Measurements from ENCODE around the gene WDR83. TPM values are rescaled to one million over a fixed set of nuclear protein-coding genes. Genes with fewer than 3 reads are reported as not detected.
"Not testable (repeated sequence)": the region's sequence is repeated elsewhere in the genome, so short reads cannot be mapped to it uniquely, and the experiment has no call there.

Gene WDR83
- total RNA-seq, 1 donor from 2014 or later: 11.0 TPM

DNA sequence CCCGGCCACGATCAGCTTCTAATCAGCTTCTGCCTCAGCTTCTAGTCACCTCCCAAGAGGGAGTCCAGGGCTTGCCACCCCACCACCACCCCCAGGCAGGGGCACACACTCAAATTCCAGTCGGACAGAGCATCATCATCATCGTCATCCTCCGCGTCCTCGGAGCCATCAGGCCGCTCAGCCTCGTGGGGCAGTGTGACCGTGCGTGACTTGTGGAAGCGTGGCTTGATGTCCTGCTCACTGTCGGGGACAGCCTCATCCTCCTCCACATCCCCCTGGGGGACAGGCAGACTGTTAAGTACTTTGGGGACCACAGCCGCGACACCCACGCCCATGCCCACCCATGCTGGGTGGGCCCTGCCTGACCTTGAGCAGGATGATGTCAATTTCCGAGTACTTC, 44.6 kb downstream of the WDR83 start:
- Mint-ChIP-seq H3K9me3 (no peaks in the 10 kb centered on the region), H3K4me1 (no peaks in the 10 kb centered on the region), H3K27ac (no peak overlapping the region), H3K36me3 (peaks cover 33% of the 10 kb centered on the region), H3K27me3 (ENCODE audit: insufficient read depth, low read depth) (no peaks in the 10 kb centered on the region), H3K4me3 (peak overlapping the region; percentile 21)
- no peak overlapping the region for H3K9ac ChIP-seq
- H3K36me3 ChIP-seq: peaks cover 4% of the 10 kb centered on the region
- H3K79me2 ChIP-seq (ENCODE audit: low read depth): peaks cover 6% of the 10 kb centered on the region
- peaks cover 4% of the 10 kb centered on the region for H4K20me1 ChIP-seq (ENCODE audit: low read depth)
- no peak overlapping the region for H3K4me2 ChIP-seq
- H3K9me3 ChIP-seq (ENCODE audit: low read depth): no peaks in the 10 kb centered on the region
- DNase-seq (ENCODE audit: low spot score): no peak
- no peak overlapping the region for H3K27ac ChIP-seq
- TF ChIP-seq EZH2phosphoT487 (IDR thresholded peaks at IDR 0.05): no peak
- TF ChIP-seq, protein P1, sequence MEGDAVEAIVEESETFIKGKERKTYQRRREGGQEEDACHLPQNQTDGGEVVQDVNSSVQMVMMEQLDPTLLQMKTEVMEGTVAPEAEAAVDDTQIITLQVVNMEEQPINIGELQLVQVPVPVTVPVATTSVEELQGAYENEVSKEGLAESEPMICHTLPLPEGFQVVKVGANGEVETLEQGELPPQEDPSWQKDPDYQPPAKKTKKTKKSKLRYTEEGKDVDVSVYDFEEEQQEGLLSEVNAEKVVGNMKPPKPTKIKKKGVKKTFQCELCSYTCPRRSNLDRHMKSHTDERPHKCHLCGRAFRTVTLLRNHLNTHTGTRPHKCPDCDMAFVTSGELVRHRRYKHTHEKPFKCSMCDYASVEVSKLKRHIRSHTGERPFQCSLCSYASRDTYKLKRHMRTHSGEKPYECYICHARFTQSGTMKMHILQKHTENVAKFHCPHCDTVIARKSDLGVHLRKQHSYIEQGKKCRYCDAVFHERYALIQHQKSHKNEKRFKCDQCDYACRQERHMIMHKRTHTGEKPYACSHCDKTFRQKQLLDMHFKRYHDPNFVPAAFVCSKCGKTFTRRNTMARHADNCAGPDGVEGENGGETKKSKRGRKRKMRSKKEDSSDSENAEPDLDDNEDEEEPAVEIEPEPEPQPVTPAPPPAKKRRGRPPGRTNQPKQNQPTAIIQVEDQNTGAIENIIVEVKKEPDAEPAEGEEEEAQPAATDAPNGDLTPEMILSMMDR (IDR thresholded peaks at IDR 0.05): no peak
- no peak overlapping the region for H2AFZ ChIP-seq (replicated peaks)
- H3K4me3 ChIP-seq: no peak overlapping the region
- peaks cover 29% of the 10 kb centered on the region for H3F3A ChIP-seq (ENCODE audit: low read depth)
- no peaks in the 10 kb centered on the region for H3K27me3 ChIP-seq
- no peaks in the 10 kb centered on the region for H3K4me1 ChIP-seq

DNA sequence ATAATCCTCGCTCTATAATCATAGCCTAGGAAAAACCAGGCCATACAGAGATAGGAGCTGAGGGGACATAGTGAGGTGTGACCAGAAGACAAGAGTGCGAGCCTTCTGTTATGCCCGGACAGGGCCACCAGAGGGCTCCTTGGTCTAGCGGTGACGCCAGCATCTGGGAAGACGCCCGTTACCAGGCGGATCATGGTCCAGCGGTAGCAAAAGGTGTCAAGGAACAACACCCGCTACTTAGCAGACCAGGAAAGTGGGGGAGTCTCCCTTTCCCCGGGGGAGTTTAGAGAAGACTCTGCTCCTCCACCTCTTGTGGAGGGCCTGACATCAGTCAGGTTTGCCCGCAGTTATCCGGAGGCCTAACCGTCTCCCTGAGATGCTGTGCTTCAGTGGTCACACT, 45.5 kb downstream of the WDR83 start:
- peaks cover 36% of the 10 kb centered on the region for H3K36me3 Mint-ChIP-seq
- not testable (repeated sequence) for DNase-seq (ENCODE audit: low spot score)

DNA sequence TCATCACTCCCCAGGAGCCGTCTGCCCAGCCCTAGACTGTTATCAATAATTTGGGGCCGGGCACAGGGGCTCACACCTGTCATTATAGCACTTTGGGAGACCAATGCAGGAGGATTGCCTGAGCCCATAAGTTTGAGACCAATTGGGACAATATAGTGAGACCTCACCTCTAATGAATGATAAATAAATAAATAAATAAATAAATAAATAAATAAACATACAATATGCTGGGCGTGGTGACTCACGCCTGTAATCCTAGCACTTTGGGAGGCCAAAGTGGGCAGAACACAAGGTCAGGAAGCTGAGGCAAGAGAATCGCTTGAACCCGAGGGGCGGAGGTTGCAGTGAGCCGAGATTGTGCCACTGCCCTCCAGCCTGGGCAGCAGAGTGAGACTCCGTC, 46.7 kb downstream of the WDR83 start:
- H3K4me3 Mint-ChIP-seq, H3K27me3 ChIP-seq: not testable (repeated sequence)

More for the DNA sequence above, 45.5 kb downstream of the WDR83 start:
- H3K4me2 ChIP-seq; H3K9me3 ChIP-seq (ENCODE audit: low read depth); H4K20me1 ChIP-seq (ENCODE audit: low read depth); H3K4me3 ChIP-seq; H3K27ac Mint-ChIP-seq; H3K4me1 Mint-ChIP-seq; H3K27me3 Mint-ChIP-seq (ENCODE audit: insufficient read depth, low read depth); H3K4me3 Mint-ChIP-seq; H3K9me3 Mint-ChIP-seq; H3K9ac ChIP-seq; H3K4me1 ChIP-seq; H2AFZ ChIP-seq (replicated peaks); H3K27me3 ChIP-seq; H3K27ac ChIP-seq; H3K36me3 ChIP-seq: not testable (repeated sequence)
- TF ChIP-seq, protein P1 (IDR thresholded peaks at IDR 0.05): peak; percentile 44
- H3K79me2 ChIP-seq (ENCODE audit: low read depth): peaks cover 15% of the 10 kb centered on the region
- peaks cover 30% of the 10 kb centered on the region for H3F3A ChIP-seq (ENCODE audit: low read depth)

DNA sequence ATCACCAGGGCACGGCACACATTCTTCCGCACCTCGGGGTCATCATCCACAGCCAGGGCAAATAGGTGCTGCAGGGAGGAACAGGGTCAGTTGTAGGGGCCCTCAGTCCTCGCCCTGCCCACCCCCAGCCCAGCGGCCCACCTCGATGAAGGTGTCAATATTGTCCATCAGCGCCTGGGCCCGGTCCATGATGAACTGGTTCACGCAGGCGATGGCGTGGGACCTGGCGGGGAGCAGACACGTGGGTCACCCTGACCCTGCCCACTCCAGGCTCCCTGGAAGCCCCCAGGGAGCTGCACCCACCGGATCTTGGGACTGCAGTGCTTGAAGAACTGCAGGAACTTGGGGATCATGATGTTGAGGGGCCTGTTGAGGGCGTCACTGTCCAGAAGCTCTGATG, 48.5 kb downstream of the WDR83 start:
- Histone ChIP-seq H3K36me3 (peaks cover 3% of the 10 kb centered on the region), H3K79me2 (ENCODE audit: low read depth) (peaks cover 45% of the 10 kb centered on the region), H4K20me1 (ENCODE audit: low read depth) (peaks cover 28% of the 10 kb centered on the region), H3K4me1 (peaks cover under 1% of the 10 kb centered on the region), H3K9ac (no peak overlapping the region), H3K9me3 (ENCODE audit: low read depth) (no peaks in the 10 kb centered on the region), H3K27me3 (no peaks in the 10 kb centered on the region), H3F3A (ENCODE audit: low read depth) (peaks cover 53% of the 10 kb centered on the region), H3K27ac (no peak overlapping the region), H2AFZ (replicated peaks) (no peak overlapping the region), H3K4me2 (no peak overlapping the region), H3K4me3 (no peak overlapping the region)
- Mint-ChIP-seq H3K4me1 (no peaks in the 10 kb centered on the region), H3K27ac (no peak overlapping the region), H3K36me3 (peaks cover 37% of the 10 kb centered on the region), H3K9me3 (no peaks in the 10 kb centered on the region), H3K27me3 (ENCODE audit: insufficient read depth, low read depth) (no peaks in the 10 kb centered on the region), H3K4me3 (no peak overlapping the region)
- DNase-seq (ENCODE audit: low spot score): no peak
- TF ChIP-seq EZH2 (IDR thresholded peaks at IDR 0.05): no peak
- TF ChIP-seq EZH2phosphoT487 (IDR thresholded peaks at IDR 0.05): no peak
- TF ChIP-seq, protein P1 (IDR thresholded peaks at IDR 0.05): no peak

More for the DNA sequence above, 46.7 kb downstream of the WDR83 start:
- not testable (repeated sequence) for H3K27me3 Mint-ChIP-seq (ENCODE audit: insufficient read depth, low read depth); H3K9me3 Mint-ChIP-seq; H3K9ac ChIP-seq; H3K4me1 Mint-ChIP-seq; H3K4me2 ChIP-seq; DNase-seq (ENCODE audit: low spot score); H3K4me1 ChIP-seq; H3K9me3 ChIP-seq (ENCODE audit: low read depth); H3K27ac ChIP-seq; H2AFZ ChIP-seq (replicated peaks); H3K36me3 ChIP-seq; H3K27ac Mint-ChIP-seq; H3K4me3 ChIP-seq
- peaks cover 27% of the 10 kb centered on the region for H3K79me2 ChIP-seq (ENCODE audit: low read depth)
- peaks cover 16% of the 10 kb centered on the region for H4K20me1 ChIP-seq (ENCODE audit: low read depth)
- peaks cover 42% of the 10 kb centered on the region for H3F3A ChIP-seq (ENCODE audit: low read depth)
- H3K36me3 Mint-ChIP-seq: peaks cover 34% of the 10 kb centered on the region
